ENCODE data around the gene TBX6.

The TBX6 gene

GRCh38 chr16:30113711-30114333 lies 22.1 kb upstream of the TBX6 start:
- DNase-seq: no peak

GRCh38 chr16:30113031-30113710 lies 21.4 kb upstream of the TBX6 start, which contains the start of gene GDPD3:
Gene GDPD3 (minus strand): TSS chr16:30113537. CDS start chr16:30113478, 59 bp downstream.
- no peak for DNase-seq

- DNase-seq: peak; percentile 64
Observed at GRCh38 chr16:30112197-30113030, 20.7 kb upstream of the TBX6 start.

- DNase-seq: no peak
Observed at GRCh38 chr16:30110661-30111060, 18.9 kb upstream of the TBX6 start.

- DNase-seq: no peak
Observed at GRCh38 chr16:30108059-30108850, 16.5 kb upstream of the TBX6 start.

- DNase-seq: no peak
Observed at GRCh38 chr16:30104492-30104891, 12.8 kb upstream of the TBX6 start.

- no peak for DNase-seq
Observed at GRCh38 chr16:30104090-30104489, 12.4 kb upstream of the TBX6 start.

GRCh38 chr16:30096862-30097563 lies 5.3 kb upstream of the TBX6 start:
- DNase-seq: no peak

- DNase-seq: peak; percentile 86
Observed at GRCh38 chr16:30096105-30096861, 4.6 kb upstream of the TBX6 start, which contains the start of gene YPEL3. Gene YPEL3 (minus strand): TSS chr16:30096213. CDS start chr16:30095482, 731 bp downstream.

- no peak for DNase-seq
Observed at GRCh38 chr16:30095166-30096078, 3.7 kb upstream of the TBX6 start.

GRCh38 chr16:30094541-30095165 lies 2.9 kb upstream of the TBX6 start:
- DNase-seq: no peak

- DNase-seq: peak; percentile 56
Observed at GRCh38 chr16:30092373-30093010, 768 bp upstream of the TBX6 start.

- no peak for DNase-seq
Observed at GRCh38 chr16:30090610-30091331, 953 bp downstream of the TBX6 start.

- DNase-seq: no peak
Observed at GRCh38 chr16:30088832-30089624, 2.7 kb downstream of the TBX6 start.

- no peak for DNase-seq
Observed at GRCh38 chr16:30088237-30088831, 3.4 kb downstream of the TBX6 start.

GRCh38 chr16:30087181-30087898 lies 4.4 kb downstream of the TBX6 start:
- no peak for DNase-seq
